NCI-H748 (cell line): Measurements from ENCODE around the gene NPHS2.
"Not testable (repeated sequence)": the region's sequence is repeated elsewhere in the genome, so short reads cannot be mapped to it uniquely, and the experiment has no call there.

ENCODE experiments used
- DNase-seq: peaks from one replicate; lab custom pipeline; 2025; ENCODE audit not compliant: unreplicated experiment; lab: John Stamatoyannopoulos, UW

The NPHS2 gene

DNA sequence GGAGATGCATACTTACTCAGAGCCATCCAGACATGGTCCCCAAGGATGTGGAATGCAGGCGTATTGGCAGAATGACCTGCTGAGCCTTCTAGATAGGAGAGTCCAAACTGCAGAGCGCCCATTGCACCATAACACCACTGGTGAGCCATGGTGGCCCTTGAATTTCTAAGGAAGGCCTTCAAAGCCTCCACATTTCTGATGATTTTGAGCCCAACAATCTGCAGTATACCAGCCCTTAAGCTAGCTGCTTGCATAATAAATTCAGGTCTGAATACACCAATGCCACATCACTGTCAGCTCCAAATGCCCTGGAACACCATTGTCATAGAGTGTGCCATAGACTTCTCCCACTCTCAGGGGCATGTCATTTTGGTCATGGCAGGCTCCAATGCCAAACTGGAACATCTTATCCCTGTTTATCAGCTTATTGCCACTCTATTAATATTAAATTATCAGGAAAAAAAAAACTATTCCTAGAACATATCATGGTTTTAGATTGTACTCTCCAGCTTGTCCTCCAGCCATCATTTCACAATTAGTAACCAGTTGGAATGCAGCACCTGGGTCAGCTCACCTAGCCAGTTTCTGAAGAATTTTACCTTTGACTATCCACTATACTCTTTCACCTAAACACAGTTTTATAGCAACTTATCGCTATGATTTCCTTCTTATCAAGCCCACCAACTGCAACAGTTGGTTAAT, 26.9 kb downstream of the NPHS2 start:
- DNase-seq = no peak

DNA sequence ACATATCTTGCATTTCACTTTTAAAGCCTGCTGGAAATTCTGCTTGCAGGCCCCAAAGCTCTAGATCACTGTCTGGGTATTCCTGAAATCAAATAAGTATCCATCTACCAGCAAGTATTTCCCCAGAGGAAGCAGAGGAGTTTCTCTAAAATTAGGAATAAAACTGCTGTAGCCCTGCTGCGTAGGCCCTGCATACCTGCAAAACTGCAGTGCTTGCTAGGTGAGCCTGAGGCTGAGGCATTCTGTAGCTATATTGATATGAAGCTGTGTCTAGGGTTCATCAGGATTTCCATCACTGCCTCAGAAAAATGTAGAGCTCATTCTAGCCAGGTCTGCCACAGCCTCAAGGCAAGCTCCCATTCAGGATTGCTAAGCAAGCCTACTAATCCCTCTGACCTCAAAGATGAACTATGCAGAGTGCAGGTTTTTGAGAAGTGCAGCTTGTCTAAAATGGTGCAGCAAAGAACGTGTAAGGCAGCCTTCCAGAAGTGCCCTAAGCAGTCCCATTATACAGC, 28.7 kb downstream of the NPHS2 start:
- no peak for DNase-seq

DNA sequence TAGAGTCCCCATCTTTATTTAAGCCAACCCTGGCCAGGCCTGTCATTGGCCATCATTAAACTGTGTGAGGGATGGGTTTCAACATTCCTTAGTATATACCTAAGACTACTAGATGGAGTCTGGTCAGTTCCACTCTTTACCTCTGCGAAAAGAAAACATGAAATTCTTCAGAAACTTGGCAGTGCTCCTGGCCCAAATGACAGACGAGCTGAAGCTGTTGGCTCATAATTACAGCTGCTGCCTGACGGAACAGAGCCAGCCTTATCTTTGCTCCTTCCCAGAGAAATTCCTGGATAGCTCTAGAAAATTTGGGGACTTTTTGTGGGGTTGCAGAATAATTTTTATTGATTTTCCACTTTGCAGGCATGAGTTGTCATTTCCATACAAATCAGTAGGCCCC, 30.4 kb downstream of the NPHS2 start:
- DNase-seq = no peak

DNA sequence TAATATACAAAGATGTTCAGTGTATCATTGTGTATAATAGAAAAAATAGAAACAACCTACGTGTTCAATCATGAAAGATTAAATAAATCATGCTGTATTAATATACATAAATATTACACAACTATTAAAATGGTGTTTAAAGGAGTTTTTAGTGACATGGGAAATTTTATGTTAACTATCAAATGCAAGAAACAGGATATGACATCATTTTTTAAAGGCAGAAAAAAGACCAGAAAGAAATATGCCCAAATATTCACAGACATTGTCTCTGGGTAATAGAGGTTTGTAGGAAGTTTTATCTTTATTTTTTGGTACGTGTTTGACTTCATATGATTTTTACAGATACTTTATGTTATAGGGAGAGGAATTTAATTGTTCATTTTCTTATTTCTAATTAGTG, 34.0 kb downstream of the NPHS2 start:
- no peak for DNase-seq

DNA sequence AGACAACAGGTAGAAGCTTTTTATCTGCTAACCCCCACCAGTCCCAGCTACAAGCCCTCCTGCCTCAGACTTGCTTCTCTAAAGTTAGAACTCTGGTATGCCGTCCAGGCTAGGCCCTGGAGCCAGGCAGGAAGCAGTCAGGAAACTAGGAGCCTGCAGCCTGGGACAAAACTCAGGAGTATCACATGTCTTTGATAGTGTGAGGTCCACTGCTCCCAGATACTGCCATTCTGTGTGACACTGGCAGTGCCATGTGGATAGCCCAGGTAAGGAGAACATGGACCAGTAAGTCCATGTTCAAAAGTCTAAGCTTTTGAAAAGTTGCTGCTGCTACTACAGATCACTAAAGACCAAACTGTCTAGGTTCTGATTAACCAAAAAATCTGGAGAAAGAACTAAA, 45.4 kb downstream of the NPHS2 start:
- no peak for DNase-seq

DNA sequence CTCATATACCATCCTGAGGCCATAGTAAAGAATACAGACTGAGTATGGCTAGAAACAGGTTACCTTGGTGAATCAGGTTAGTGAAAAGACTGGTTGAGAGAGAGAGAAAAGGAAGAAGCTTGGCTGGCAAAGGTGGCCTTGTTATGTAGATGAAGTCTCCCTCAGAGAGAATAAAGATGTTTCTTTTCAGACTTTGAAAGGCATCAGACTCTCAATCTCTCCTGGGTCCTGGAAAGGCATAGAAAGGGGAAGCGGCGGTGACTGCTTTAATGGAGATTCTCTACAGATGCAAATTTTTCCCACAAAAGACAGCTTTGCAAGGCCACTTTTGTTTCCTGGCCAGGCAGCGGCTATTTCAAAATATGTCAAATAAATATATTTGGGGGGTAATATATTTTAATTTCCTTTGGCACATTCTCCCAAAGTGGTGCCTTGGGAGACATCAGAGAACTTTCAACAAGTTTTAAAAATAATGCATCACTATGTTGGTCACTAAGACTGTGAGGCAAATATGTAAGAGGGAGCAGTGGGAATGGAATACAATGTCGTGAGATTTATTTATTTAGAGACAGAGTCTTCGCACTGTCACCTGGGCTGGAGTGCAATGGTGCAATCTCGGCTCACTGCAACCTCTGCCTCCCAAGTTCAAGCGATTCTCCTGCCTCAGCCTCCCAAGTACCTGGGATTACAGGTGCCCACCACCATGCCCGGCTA, 46.1 kb downstream of the NPHS2 start:
- no peak for DNase-seq

DNA sequence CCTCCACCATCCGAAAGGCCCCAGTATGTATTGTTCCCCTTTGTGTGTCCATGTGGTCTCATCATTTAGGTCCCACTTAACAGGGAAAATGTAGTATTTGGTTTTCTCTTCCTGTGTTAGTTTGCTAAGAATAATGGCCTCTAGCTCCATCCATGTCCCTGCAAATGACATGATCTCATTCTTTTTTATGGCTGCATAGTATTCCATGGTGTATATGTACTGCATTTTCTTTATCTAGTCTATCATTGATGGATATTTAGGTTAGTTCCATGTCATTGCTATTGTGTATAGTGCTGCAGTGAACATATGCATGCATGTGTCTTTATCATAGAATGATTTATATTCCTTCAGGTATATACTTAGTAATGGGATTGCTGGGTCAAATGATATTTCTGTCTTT, 57.2 kb downstream of the NPHS2 start:
- not testable (repeated sequence) for DNase-seq

DNA sequence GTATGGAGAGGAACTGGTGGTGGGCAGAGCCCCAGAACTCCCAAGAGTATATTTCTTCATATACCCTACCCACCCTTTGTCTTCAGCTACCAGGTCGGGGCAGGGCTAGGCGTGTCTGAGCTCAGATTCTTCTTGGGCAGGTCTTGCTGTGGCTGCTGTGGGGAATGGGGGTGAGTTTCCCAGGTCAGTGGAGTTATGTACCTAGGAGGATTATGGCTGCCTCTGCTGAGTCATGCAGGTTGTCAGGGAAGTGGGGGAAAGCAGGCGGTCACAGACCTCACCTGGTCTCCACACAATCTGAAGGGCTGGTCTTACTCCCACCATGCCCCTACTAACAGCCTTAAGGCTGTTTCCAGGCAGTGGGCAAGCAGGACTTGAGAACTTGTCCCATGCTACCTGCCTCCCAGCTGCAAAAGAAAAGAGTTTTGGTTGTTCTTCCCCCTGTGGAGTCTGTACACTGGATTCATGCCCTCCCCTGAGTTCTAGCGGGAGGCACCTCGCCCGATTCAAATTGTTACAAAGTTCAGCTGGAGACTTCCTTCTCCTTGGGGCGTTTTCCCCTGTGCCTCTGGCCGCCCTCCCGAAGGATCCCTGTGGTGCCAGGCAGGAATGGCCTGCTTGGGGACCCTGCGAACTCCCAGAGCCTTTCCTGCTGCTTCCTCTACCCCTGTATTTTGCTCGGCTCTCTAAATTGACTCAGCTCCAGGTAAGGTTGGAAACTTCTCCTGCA, 58.6 kb downstream of the NPHS2 start:
- no peak for DNase-seq

DNA sequence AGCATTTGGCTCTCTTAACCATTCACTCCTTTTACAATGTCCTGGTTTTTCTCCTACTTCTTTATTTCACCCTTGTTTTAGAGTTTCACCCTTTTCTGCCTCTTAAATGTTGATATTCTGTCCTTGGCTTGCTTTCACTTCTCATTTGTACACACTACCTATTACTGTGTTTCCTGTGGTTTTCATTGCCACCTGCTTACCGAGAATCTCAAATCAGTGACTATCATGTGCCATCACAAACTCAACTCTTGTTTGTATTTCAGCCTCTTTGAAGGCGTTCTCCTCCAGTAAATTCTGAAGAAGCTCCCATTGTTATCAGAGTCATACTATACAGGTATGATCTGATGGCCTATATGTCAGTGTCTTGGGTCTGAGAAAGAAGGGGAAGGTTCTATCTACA, 65.7 kb downstream of the NPHS2 start:
- DNase-seq = no peak

DNA sequence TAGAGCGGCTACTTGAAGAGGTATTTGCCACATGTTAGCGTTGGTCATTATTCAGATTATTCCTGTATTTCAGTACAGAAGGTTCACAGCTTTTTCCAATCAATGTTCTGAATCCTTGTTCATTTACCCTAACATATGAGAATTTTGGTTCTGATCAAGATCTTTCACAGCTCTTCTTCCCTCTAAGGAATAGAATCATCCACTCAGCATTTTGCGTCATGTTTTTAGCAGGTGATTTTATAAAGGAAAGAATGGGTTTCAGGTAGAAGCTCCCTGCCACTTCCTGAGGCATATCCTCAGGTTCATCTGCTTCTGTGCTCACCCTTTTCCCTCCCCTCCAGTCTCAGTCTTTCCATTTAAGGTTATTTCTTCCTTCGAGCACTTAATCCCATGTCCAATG, 66.4 kb downstream of the NPHS2 start:
- no peak for DNase-seq

DNA sequence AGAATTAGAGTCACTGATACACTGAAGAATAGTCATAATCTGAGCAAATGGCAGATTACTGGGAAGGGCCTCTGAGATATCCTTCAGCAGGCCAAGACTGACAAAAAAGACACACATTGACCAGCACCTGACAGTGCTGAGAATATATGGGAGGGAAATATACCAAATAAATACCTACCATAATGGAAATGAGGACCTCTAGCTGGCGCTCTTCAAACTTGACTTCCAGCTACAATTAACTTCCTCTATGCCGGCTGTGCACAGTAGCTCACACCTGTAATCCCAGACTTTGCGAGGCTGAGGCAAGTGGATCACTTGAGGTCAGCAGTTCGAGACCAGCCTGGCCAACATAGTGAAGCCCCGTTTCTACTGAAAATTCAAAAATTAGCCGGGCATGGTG, 69.5 kb downstream of the NPHS2 start:
- DNase-seq = no peak
